IPS DF 4.7 (cell line): ENCODE data around the gene ZNF276.
"Not testable (repeated sequence)": the region's sequence is repeated elsewhere in the genome, so short reads cannot be mapped to it uniquely, and the experiment has no call there.

Experiments
- DNase-seq: peaks from one replicate; pipeline ENCODE4 v3.0.0-alpha.2; 2013; ENCODE audit warnings: low spot score; ENCODE audit errors: extremely low read depth

ZNF276 gene

DNA sequence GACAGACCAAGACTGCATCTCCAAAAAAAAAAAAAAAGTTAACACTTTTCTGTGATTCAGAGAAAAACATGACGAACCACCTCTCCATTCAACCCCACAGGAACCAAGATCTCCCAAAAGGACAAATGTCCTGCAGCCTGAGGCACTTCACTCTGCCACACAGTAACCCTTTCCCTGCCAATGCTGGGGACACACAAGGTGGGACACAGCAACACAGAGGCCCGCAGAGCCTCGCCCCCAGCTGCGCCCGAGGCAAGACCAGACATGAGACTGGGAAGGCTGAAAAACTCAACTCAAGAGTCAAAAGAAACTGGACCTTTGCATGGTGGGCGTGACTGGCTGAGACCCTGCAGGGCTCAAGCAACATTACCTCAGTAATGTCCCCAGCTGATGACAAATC is 61.2 kb downstream of the ZNF276 start:
- DNase-seq: no peak

GRCh38 chr16:89783952-89784351 is 62.6 kb downstream of the ZNF276 start:
- DNase-seq: not testable (repeated sequence)

- DNase-seq: no peak
Measured at GRCh38 chr16:89784406-89784805, 63.1 kb downstream of the ZNF276 start.

DNA sequence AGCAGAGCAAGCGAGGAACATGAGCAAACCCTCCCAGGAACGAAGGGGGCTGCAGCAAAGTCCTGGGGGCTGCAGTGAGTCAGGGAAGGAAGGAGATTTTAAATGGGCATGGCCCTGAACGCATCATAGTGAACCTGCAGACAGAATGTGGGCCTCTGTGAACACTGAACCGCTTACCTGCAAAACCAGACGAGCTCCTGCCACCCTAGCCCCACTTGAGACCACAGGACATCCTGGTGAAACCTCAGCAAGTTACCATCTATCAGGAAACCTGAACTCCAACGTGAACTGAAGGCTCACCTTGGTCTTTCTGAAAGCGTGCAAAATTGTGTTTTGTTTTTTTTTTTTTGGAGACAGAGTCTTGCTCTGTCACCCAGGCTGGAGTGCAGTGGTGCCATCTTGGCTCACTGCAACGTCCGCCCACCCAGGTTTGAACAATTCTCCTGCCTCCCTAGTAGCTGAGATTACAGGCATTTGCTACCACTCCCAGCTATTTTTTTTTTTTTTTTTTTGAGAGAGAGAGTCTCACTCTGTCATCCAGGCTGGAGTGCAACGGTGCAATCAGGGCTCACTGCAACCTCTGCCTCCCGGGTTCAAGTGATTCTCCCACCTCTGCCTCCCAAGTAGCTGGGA is 64.3 kb downstream of the ZNF276 start:
- no peak for DNase-seq

DNA sequence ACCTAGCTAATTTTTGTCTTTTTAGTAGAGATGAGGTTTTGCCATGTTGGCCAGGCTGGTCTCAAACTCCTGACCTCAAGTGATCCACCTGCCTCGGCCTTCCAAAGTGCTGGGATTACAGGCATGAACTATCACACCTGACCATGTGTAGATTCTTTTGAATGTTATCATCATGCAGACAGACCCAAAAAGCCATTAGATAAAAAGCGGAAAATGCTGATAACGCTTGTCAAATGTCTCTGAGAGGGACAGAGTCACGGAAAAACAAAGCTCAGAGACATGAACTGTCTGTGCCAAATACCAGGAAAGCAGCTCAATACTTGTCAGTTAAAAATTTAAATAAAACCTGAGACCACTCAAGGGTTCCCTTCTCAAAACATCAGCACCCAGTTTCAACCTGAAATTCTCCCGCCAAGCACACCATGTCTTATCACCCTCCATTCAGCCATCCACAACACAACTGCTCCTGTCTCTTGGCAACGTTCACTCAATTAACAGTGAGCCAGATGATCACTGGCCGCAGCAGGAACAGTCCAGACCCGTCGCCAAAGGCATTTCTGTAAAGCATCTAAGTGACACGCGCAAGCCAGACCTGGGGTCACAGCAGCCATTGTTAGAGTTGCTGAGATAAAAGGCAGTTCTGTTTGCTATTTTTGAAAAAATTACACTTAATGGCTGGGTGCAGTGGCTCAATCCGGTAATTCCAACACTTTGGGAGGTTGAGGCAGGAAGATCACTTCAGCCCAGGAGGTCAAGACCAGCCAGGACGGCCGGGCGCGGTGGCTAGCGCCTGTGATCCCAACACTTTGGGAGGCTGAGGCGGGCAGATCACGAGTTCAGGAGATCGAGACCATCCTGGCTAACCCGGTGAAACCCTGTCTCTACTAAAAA is 65.4 kb downstream of the ZNF276 start:
- DNase-seq: no peak

DNA sequence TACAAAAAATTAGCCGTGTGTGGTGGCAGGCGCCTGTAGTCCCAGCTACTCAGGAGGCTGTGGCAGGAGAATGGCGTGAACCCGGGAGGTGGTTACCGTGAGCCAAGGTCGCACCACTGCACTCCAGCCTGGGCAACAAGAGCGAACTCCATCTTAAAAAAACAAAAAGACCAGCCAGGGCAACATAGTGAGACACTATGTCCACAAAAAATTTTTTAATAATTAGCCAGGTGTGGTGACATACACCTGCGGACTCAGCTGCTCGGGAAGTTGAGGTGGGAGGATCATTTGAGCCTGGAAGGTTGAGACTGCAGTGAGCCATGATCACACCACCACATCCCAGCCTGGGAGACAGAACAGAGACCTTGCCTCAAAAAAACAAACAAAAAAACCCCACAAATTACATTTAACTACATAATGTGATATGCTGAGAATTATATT is 66.0 kb downstream of the ZNF276 start:
- no peak for DNase-seq
